Stomach (tissue), 4 donors: ENCODE results near the gene NOS2.

Experiments
- CTCF ChIP-seq, 7 experiments: fragments of 450-650 bp in 4 of 7; fragments of 200-600 bp in 3 of 7; sonication (generic) in 3 of 7; IDR thresholded peaks; one replicate each; pipeline ENCODE4 v1.5.1; 2016 to 2019; ENCODE audit warnings: antibody characterized with exemption in 7 of 7, control low read depth in 2 of 7, mild to moderate bottlenecking in 1 of 7
- POLR2AphosphoS5 ChIP-seq, 3 donors: sonication (generic); formaldehyde crosslinking; IDR thresholded peaks; one replicate each; pipeline ENCODE4 v1.6.1; 2016; ENCODE audit warnings: antibody characterized with exemption in 3 of 3

GRCh38 chr17:27805520-27806146, 5.3 kb upstream of the NOS2 start:
- peak in 5 of 7 experiments; percentile 73 to 89 (median 81) for TF ChIP-seq CTCF (IDR thresholded peaks at IDR 0.05)
- TF ChIP-seq POLR2AphosphoS5 (IDR thresholded peaks at IDR 0.05), result peak in 1 of 3 donors; percentile 81
